GM21723 (cell line): ENCODE measurements around the gene MARCHF5.
A peak's percentile ranks its signal among the peaks of the same experiment; 100 is the strongest.

ENCODE experiments used
- ATAC-seq: cut with Tn5 transposase; IDR thresholded peaks from one replicate; pipeline ENCODE4 v1.9.1; 2021; ENCODE audit warnings: mild to moderate bottlenecking, moderate library complexity; ENCODE audit not compliant: unreplicated experiment

Gene MARCHF5

GRCh38 chr10:92290837-92291615, at the start of gene MARCHF5, which contains the start of gene CPEB3:
TSS of gene MARCHF5 (plus strand) at chr10:92291167. CDS start at chr10:92291495, 328 bp downstream.
TSS of gene CPEB3 (minus strand) at chr10:92291078. CDS start at chr10:92240350, 50,728 bp downstream.
- peak; percentile 98 for ATAC-seq

- ATAC-seq = no peak
Measured at GRCh38 chr10:92241501-92241900, 49.5 kb upstream of the MARCHF5 start.

- ATAC-seq = no peak
Measured at GRCh38 chr10:92242380-92242779, 48.6 kb upstream of the MARCHF5 start.

- ATAC-seq = peak; percentile 40
Measured at GRCh38 chr10:92242910-92243671, 47.9 kb upstream of the MARCHF5 start.

- ATAC-seq = peak; percentile 42
Measured at GRCh38 chr10:92244796-92245195, 46.2 kb upstream of the MARCHF5 start.

- no peak for ATAC-seq
Measured at GRCh38 chr10:92248566-92248965, 42.4 kb upstream of the MARCHF5 start.

- ATAC-seq = no peak
Measured at GRCh38 chr10:92263396-92263795, 27.6 kb upstream of the MARCHF5 start.

GRCh38 chr10:92264249-92264648, 26.7 kb upstream of the MARCHF5 start:
- ATAC-seq = no peak

- no peak for ATAC-seq
Measured at GRCh38 chr10:92265687-92266258, 25.2 kb upstream of the MARCHF5 start.

GRCh38 chr10:92267343-92267742, 23.6 kb upstream of the MARCHF5 start:
- no peak for ATAC-seq

- no peak for ATAC-seq
Measured at GRCh38 chr10:92268748-92269147, 22.2 kb upstream of the MARCHF5 start.

- ATAC-seq = no peak
Measured at GRCh38 chr10:92274071-92274470, 16.9 kb upstream of the MARCHF5 start.

GRCh38 chr10:92278996-92279696, 11.8 kb upstream of the MARCHF5 start:
- ATAC-seq = no peak

GRCh38 chr10:92284112-92284704, 6.8 kb upstream of the MARCHF5 start:
- ATAC-seq = no peak

- ATAC-seq = peak; percentile 24
Measured at GRCh38 chr10:92290076-92290836, 711 bp upstream of the MARCHF5 start.

- no peak for ATAC-seq
Measured at GRCh38 chr10:92291616-92291865, 574 bp downstream of the MARCHF5 start.

- ATAC-seq = no peak
Measured at GRCh38 chr10:92291921-92292845, 1.2 kb downstream of the MARCHF5 start.

- ATAC-seq = no peak
Measured at GRCh38 chr10:92298487-92298886, 7.5 kb downstream of the MARCHF5 start.

- ATAC-seq = no peak
Measured at GRCh38 chr10:92303096-92303495, 12.1 kb downstream of the MARCHF5 start.
